Measurements from ENCODE around the gene BHLHE40. TPM values are rescaled to one million over a fixed set of nuclear protein-coding genes. Genes with fewer than 3 reads are reported as not detected.

BHLHE40 gene
- total RNA-seq = 42.8 and 47.2 TPM in 2 replicates

DNA sequence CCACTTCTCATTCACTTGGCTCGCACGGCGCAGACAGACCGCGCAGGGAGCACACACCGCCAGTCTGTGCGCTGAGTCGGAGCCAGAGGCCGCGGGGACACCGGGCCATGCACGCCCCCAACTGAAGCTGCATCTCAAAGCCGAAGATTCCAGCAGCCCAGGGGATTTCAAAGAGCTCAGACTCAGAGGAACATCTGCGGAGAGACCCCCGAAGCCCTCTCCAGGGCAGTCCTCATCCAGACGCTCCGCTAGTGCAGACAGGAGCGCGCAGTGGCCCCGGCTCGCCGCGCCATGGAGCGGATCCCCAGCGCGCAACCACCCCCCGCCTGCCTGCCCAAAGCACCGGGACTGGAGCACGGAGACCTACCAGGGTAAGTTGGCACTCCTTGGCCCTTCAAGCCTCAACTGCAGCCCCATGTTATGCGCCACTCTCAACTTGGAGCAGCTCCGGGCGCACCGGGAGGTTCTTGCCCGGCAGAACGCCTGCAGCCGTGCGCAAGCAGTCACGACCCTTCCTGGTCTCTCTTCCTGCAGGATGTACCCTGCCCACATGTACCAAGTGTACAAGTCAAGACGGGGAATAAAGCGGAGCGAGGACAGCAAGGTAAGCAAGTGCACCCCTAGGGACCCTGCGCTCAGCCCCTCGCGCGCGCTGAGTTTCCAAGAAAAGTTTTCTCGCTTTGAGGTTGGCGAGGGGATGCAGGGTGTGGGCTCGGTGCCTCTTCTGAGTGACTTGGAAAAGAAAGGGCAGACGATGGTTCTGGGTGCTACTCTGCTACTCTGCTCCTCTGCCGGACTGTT is at the start of gene BHLHE40:
TSS of gene BHLHE40 (plus strand) at position 10 of the 801 bp plus-strand sequence. CDS start at position 292, 282 bp downstream.

Other genes starting within 250 kb of the BHLHE40 start
- gene ARL8B, start 142.9 kb downstream of the BHLHE40 start, total RNA-seq = 33.8 and 35.0 TPM in 2 replicates
- gene EDEM1, start 208.3 kb downstream of the BHLHE40 start, total RNA-seq = 25.0 and 33.8 TPM in 2 replicates

Measured in mammary microvascular endothelial cell (primary cell).